GM12878 (cell line): ENCODE data around the gene ELFN2. TPM values are rescaled to one million over a fixed set of nuclear protein-coding genes. Genes with fewer than 3 reads are reported as not detected.

Source experiments
- ATAC-seq: fragments of 200-7000 bp; cut with Tn5 transposase; 3 replicates; pipeline ENCODE4 v1.9.1; 2020; ENCODE audit warnings: mild to moderate bottlenecking, moderate library complexity
- BruUV-seq: library from RNA; stranded (reverse); fragments of 400-500 nt; replicated peaks from 2 replicates; lab custom pipeline; 2021; lab: Mats Ljungman, UMichigan
- CTCF ChIA-PET: fragments of 300-600 bp; sonication (Branson Sonifier 250); formaldehyde crosslinking; extraction: SDS; loops from one replicate; lab custom pipeline; 2021; ENCODE audit warnings: inconsistent platforms; lab: Yijun Ruan, JAX
- POLR2A ChIA-PET: fragments of 350-600 bp; formaldehyde crosslinking; extraction: SDS; loops from one replicate; lab custom pipeline; 2021; ENCODE audit warnings: inconsistent platforms; lab: Charles Lee
- RAD21 ChIA-PET: fragments of 300-600 bp; sonication (Branson Sonifier 250); formaldehyde crosslinking; loops from one replicate; lab custom pipeline; 2023; ENCODE audit warnings: antibody characterized with exemption; ENCODE audit not compliant: unreplicated experiment; lab: Charles Lee
- SMC1A ChIA-PET: fragments of 300-600 bp; sonication (Branson Sonifier 250); formaldehyde crosslinking; loops from one replicate; lab custom pipeline; 2023; ENCODE audit not compliant: unreplicated experiment, uncharacterized antibody; lab: Charles Lee
- DNase-seq: peaks from one replicate; pipeline ENCODE4 v3.0.0-alpha.2; 2011; ENCODE audit warnings: low read depth, low spot score
- FAIRE-seq: peaks from 3 replicates; lab custom pipeline; 2011; peaks lifted over from hg19 to GRCh38; lab: Jason Lieb, UNC
- H2AFZ ChIP-seq: 2 replicates; pipeline ENCODE4 v1.6.0; 2011; ENCODE audit warnings: low read depth, low read length, control low read depth; ENCODE audit not compliant: control insufficient read depth
- H3K27ac ChIP-seq: 2 replicates; pipeline ENCODE4 v1.5.1; 2011; ENCODE audit warnings: control low read depth; ENCODE audit not compliant: control insufficient read depth, insufficient read depth
- H3K27me3 ChIP-seq, 2 experiments: replicated peaks in 1 of 2; 2 replicates each; pipeline versions ENCODE4 v1.6.0 to v1.6.1; 2011; ENCODE audit warnings: low read length in 1 of 2; ENCODE audit not compliant: control insufficient read depth in 2 of 2, insufficient read depth in 2 of 2
- H3K36me3 ChIP-seq, 2 experiments: 2 replicates each; pipeline ENCODE4 v1.5.1; 2011; ENCODE audit warnings: low read length in 1 of 2; ENCODE audit not compliant: control insufficient read depth in 2 of 2, insufficient read depth in 2 of 2
- H3K4me1 ChIP-seq: 2 replicates; pipeline ENCODE4 v1.6.1; 2011; ENCODE audit warnings: mild to moderate bottlenecking, low read length, moderate library complexity, mixed read lengths; ENCODE audit not compliant: control insufficient read depth, insufficient read depth
- H3K4me2 ChIP-seq: 2 replicates; pipeline ENCODE4 v1.6.0; 2011; ENCODE audit warnings: control low read depth; ENCODE audit not compliant: control insufficient read depth, insufficient read depth
- H3K4me3 ChIP-seq: fragments of 200-600 bp; sonication (generic); 2 replicates; pipeline ENCODE4 v1.5.1; 2016
- H3K79me2 ChIP-seq: 2 replicates; pipeline ENCODE4 v1.6.0; 2011; ENCODE audit warnings: low read length; ENCODE audit not compliant: control insufficient read depth, insufficient read depth
- H3K9ac ChIP-seq: 2 replicates; pipeline ENCODE4 v1.8.0; 2011; ENCODE audit warnings: low read length, control low read depth, mixed read lengths; ENCODE audit not compliant: control insufficient read depth, insufficient read depth
- H3K9me3 ChIP-seq: replicated peaks from 3 replicates; pipeline ENCODE4 v1.5.1; 2011; ENCODE audit warnings: mild to moderate bottlenecking, low read length; ENCODE audit not compliant: control insufficient read depth, insufficient read depth
- H4K20me1 ChIP-seq: 2 replicates; pipeline ENCODE4 v1.6.0; 2011; ENCODE audit not compliant: control insufficient read depth, insufficient read depth
- ATF2 ChIP-seq: IDR thresholded peaks from 2 replicates; pipeline ENCODE4 v1.6.1; 2012; ENCODE audit warnings: low read length, inconsistent platforms
- BMI1 ChIP-seq: fragments of 450-650 bp; IDR thresholded peaks from 2 replicates; pipeline ENCODE4 v1.6.1; 2016; ENCODE audit warnings: mild to moderate bottlenecking, moderate library complexity, borderline replicate concordance
- CHD4 ChIP-seq: fragments of 200-600 bp; sonication (generic); IDR thresholded peaks from 2 replicates; pipeline ENCODE4 v1.6.1; 2016; ENCODE audit warnings: mild to moderate bottlenecking
- ESRRA ChIP-seq: IDR thresholded peaks from 2 replicates; pipeline ENCODE4 v1.6.1; 2012; ENCODE audit warnings: mild to moderate bottlenecking, low read length, improper control_type of control experiment
- ETV6 ChIP-seq, 2 experiments: fragments of 450-650 bp in 1 of 2; IDR thresholded peaks in 1 of 2; conservative IDR thresholded peaks in 1 of 2; 2 replicates each; pipeline ENCODE4 v1.6.1; 2014; ENCODE audit warnings: antibody characterized with exemption in 1 of 2, borderline replicate concordance in 1 of 2, low read depth in 1 of 2, mild to moderate bottlenecking in 1 of 2, moderate library complexity in 1 of 2
- GABPA ChIP-seq: IDR thresholded peaks from 2 replicates; pipeline ENCODE4 v1.6.1; 2014; ENCODE audit warnings: antibody characterized with exemption, low read depth, mild to moderate bottlenecking, inconsistent platforms
- HDGF ChIP-seq: fragments of 450-650 bp; IDR thresholded peaks from 2 replicates; pipeline ENCODE4 v1.6.1; 2016; ENCODE audit warnings: antibody characterized with exemption
- IKZF1 ChIP-seq: fragments of 450-650 bp; conservative IDR thresholded peaks from 2 replicates; pipeline ENCODE4 v1.6.1; 2017; ENCODE audit warnings: antibody characterized with exemption, mild to moderate bottlenecking
- JUND ChIP-seq: IDR thresholded peaks from 2 replicates; pipeline ENCODE4 v1.6.1; 2012; ENCODE audit warnings: low read depth, mild to moderate bottlenecking, low read length, improper control_type of control experiment, moderate library complexity
- MLLT1 ChIP-seq: fragments of 450-650 bp; IDR thresholded peaks from 2 replicates; pipeline ENCODE4 v1.6.1; 2016; ENCODE audit warnings: mild to moderate bottlenecking
- MYC ChIP-seq: IDR thresholded peaks from 2 replicates; pipeline ENCODE4 v1.6.1; 2011; ENCODE audit warnings: mild to moderate bottlenecking, low read length, moderate library complexity, inconsistent platforms; ENCODE audit not compliant: insufficient read depth, insufficient replicate concordance, insufficient read length, severe bottlenecking
- NR2C2 ChIP-seq: IDR thresholded peaks from 2 replicates; pipeline ENCODE4 v1.6.1; 2011; ENCODE audit warnings: borderline replicate concordance, low read depth; ENCODE audit not compliant: control insufficient read depth, insufficient read length
- NRF1 ChIP-seq: conservative IDR thresholded peaks from 2 replicates; pipeline ENCODE4 v1.6.1; 2011; ENCODE audit warnings: mild to moderate bottlenecking, low read depth, low read length, improper control_type of control experiment
- PAX5 ChIP-seq: IDR thresholded peaks from 2 replicates; pipeline ENCODE4 v1.6.1; 2011; ENCODE audit warnings: low read depth, low read length, borderline replicate concordance
- POLR2AphosphoS5 ChIP-seq: IDR thresholded peaks from 2 replicates; pipeline ENCODE4 v1.6.1; 2011; ENCODE audit warnings: mild to moderate bottlenecking, low read length, inconsistent platforms
- SKIL ChIP-seq: fragments of 450-650 bp; IDR thresholded peaks from 2 replicates; pipeline ENCODE4 v1.6.1; 2017; ENCODE audit warnings: mild to moderate bottlenecking, low read depth, inconsistent platforms; ENCODE audit not compliant: poor library complexity, severe bottlenecking
- SMC3 ChIP-seq: IDR thresholded peaks from 2 replicates; pipeline ENCODE4 v1.6.1; 2011; ENCODE audit warnings: low read length, improper control_type of control experiment, borderline replicate concordance
- ZNF217 ChIP-seq: fragments of 450-650 bp; IDR thresholded peaks from 2 replicates; pipeline ENCODE4 v1.6.1; 2017; ENCODE audit warnings: antibody characterized with exemption, mild to moderate bottlenecking
- WGBS: methylation state at CpG from one replicate; pipeline ENCODE4 v1.1.6; 2016; ENCODE audit warnings: low lambda C conversion rate; ENCODE audit not compliant: insufficient replicate concordance, insufficient coverage; ENCODE audit errors: missing lambda C conversion rate; 5-methylcytosine and 5-hydroxymethylcytosine counted together
- in situ Hi-C: fragments of 300-500 bp; cut with MboI; formaldehyde crosslinking; loops from 9 replicates; pipeline ENCODE4 v1.14.3; 2018; ENCODE audit warnings: mixed read lengths
- intact Hi-C: fragments of 100-400 bp; cut with micrococcal nuclease; formaldehyde crosslinking; loops from one replicate; pipeline ENCODE4 v1.14.2; 2022; ENCODE audit not compliant: unreplicated experiment
- polyA plus RNA-seq, 11 experiments: library from polyadenylated mRNA; depleted of rRNA in 4 of 11; unstranded in 6 of 11; stranded (reverse) in 5 of 11; fragments of >200 nt; fragmentation: Nextera tagmentation in 4 of 11; fragmentation: Illumina TruSeq in 1 of 11; extraction: Ambion mirVana in 4 of 11; extraction: Trizol in 1 of 11; gene quantifications; 1 replicate in 1 of 11; 2 replicates in 10 of 11; pipeline versions ENCODE4 v1.2.1 to v1.2.3, GENCODE V29; 2011 to 2016; ENCODE audit warnings: inconsistent platforms in 2 of 11, missing spikeins in 2 of 11, low read depth in 1 of 11
- total RNA-seq, 4 experiments: library from RNA; depleted of rRNA in 3 of 4; stranded (reverse); fragments of >200 nt in 3 of 4; fragmentation: Illumina TruSeq in 1 of 4; extraction: Trizol in 1 of 4; gene quantifications; 2 replicates each; pipeline versions ENCODE4 v1.2.1 to v1.2.3, GENCODE V29; 2013 to 2021

Gene ELFN2
- total and polyA plus RNA-seq, 10 of the 15 experiments (the other 5 are each of a cell fraction or from before 2014, with no cell fraction given), result 0.03 to 0.05 TPM; not detected in 8

- BruUV-seq, result no TSS peak
- WGBS, result 58% methylated on average over 17 of the region's 18 CpGs
- in situ Hi-C loops, result no loop called here
Measured at GRCh38 chr22:37448516-37449127, 21.3 kb upstream of the ELFN2 start.

More at GRCh38 chr22:37448516-37449127, 21.3 kb upstream of the ELFN2 start:
- Histone ChIP-seq H2AFZ (no peak overlapping the region), H3K4me3 (no peak overlapping the region), H3K9ac (no peak overlapping the region), H3K4me2 (no peak overlapping the region), H3K79me2 (no peaks in the 10 kb centered on the region), H3K27ac (no peak overlapping the region), H3K27me3 (no peaks in the 10 kb centered on the region; a peak in 1 of 4 replicates), H3K36me3 (no peaks in the 10 kb centered on the region), H3K4me1 (no peaks in the 10 kb centered on the region), H4K20me1 (no peaks in the 10 kb centered on the region), H3K9me3 (no peaks in the 10 kb centered on the region)
- TF ChIP-seq MYC, result no peak
- no peak for TF ChIP-seq CHD4
- TF ChIP-seq BMI1, result no peak
- no peak for TF ChIP-seq ATF2
- TF ChIP-seq POLR2AphosphoS5, result no peak
- TF ChIP-seq NR2C2, result no peak
- no peak for TF ChIP-seq SMC3
- no peak for TF ChIP-seq ETV6 (conservative IDR thresholded peaks at IDR 0.05 in 1 of 2, IDR thresholded peaks at IDR 0.05 in 1 of 2; ENCODE audit: borderline replicate concordance in 1 of 2, low read depth in 1 of 2)
- TF ChIP-seq ZNF217, result no peak
- TF ChIP-seq HDGF, result no peak
- no peak for TF ChIP-seq MLLT1
- TF ChIP-seq JUND, result no peak
- no peak for TF ChIP-seq IKZF1
- no peak for TF ChIP-seq NRF1
- no peak for TF ChIP-seq ESRRA
- TF ChIP-seq PAX5, result no peak
- no peak for TF ChIP-seq GABPA
- no peak for TF ChIP-seq SKIL
- ATAC-seq (no peak), DNase-seq (no peak), FAIRE-seq (no peak)
- ChIA-PET POLR2A (no interaction called here), RAD21 (no interaction called here), SMC1A (no interaction called here), CTCF (interaction anchor here (1.0 to 1.4 kb wide), 2 partner anchors 9 to 131 kb away, joined by 3 to 5 read pairs; no protein-coding TSS in a partner anchor)
- intact Hi-C loops, result no loop called here
